CD4-positive, alpha-beta T cell treated with Interleukin-17A for 1 hour (primary cell): ENCODE measurements around the gene KCNK3.

ENCODE experiments used
- DNase-seq: peaks from one replicate; pipeline ENCODE4 v3.0.0-alpha.2; 2020

Gene KCNK3

GRCh38 chr2:26692897-26693849 lies 651 bp downstream of the KCNK3 start:
- no peak for DNase-seq

GRCh38 chr2:26694001-26694400 lies 1.5 kb downstream of the KCNK3 start:
- no peak for DNase-seq

- DNase-seq = no peak
Measured at GRCh38 chr2:26696351-26696816, 3.9 kb downstream of the KCNK3 start.

- DNase-seq = no peak
Measured at GRCh38 chr2:26697425-26697824, 4.9 kb downstream of the KCNK3 start.

- DNase-seq = no peak
Measured at GRCh38 chr2:26699295-26699694, 6.8 kb downstream of the KCNK3 start.

GRCh38 chr2:26700078-26700477 lies 7.6 kb downstream of the KCNK3 start:
- no peak for DNase-seq

GRCh38 chr2:26701596-26701995 lies 9.1 kb downstream of the KCNK3 start:
- no peak for DNase-seq

GRCh38 chr2:26702025-26702424 lies 9.5 kb downstream of the KCNK3 start:
- DNase-seq = no peak

- no peak for DNase-seq
Measured at GRCh38 chr2:26704441-26704977, 12.0 kb downstream of the KCNK3 start.

GRCh38 chr2:26705126-26705525 lies 12.6 kb downstream of the KCNK3 start:
- DNase-seq = no peak

GRCh38 chr2:26706093-26706492 lies 13.6 kb downstream of the KCNK3 start:
- DNase-seq = no peak

- DNase-seq = no peak
Measured at GRCh38 chr2:26706616-26707473, 14.3 kb downstream of the KCNK3 start.

GRCh38 chr2:26707747-26708146 lies 15.2 kb downstream of the KCNK3 start:
- no peak for DNase-seq

- DNase-seq = no peak
Measured at GRCh38 chr2:26708457-26708856, 15.9 kb downstream of the KCNK3 start.

- DNase-seq = no peak
Measured at GRCh38 chr2:26709323-26710110, 17.0 kb downstream of the KCNK3 start.

GRCh38 chr2:26710145-26710544 lies 17.6 kb downstream of the KCNK3 start:
- no peak for DNase-seq

GRCh38 chr2:26710743-26711456 lies 18.4 kb downstream of the KCNK3 start:
- no peak for DNase-seq

- DNase-seq = no peak
Measured at GRCh38 chr2:26711457-26712161, 19.1 kb downstream of the KCNK3 start.

GRCh38 chr2:26712486-26713465 lies 20.3 kb downstream of the KCNK3 start:
- no peak for DNase-seq
